GM19099 (cell line): Measurements from ENCODE around the gene OSTF1.

Source experiments
- POLR2A ChIP-seq: IDR thresholded peaks from 3 replicates; pipeline ENCODE4 v1.6.1; 2011; ENCODE audit warnings: low read depth; ENCODE audit not compliant: insufficient read length; ENCODE audit errors: extremely low read depth

The OSTF1 gene

GRCh38 chr9:75087824-75088645 is at the start of gene OSTF1, which contains the start of gene NMRK1:
Gene OSTF1, plus strand, starts transcription at chr9:75088514. Its CDS starts 179 bp downstream, at chr9:75088693.
Gene NMRK1, minus strand, starts transcription at chr9:75088155. Its CDS starts 5,040 bp downstream, at chr9:75083115.
- TF ChIP-seq POLR2A = peak; percentile 90

DNA sequence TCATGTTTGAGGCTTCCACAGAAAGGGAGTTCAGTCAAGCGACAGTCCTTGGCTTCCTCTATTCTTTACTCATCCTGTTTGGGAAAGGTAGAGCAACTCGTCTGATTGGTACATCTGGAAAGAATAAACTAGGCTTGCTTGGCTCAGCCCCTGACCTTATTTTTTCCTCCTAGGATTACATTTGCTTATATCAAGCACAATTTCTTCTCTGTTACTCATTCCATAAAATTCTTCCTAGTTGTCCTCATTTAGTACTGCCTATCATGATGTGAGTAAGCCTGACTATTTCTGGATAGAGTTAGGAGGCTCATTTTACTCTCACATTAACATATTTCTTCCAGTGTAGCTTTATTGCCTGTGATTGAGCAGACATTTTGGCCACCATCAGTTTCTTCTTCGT is 49.3 kb upstream of the OSTF1 start:
- no peak for TF ChIP-seq POLR2A

- no peak for TF ChIP-seq POLR2A
Observed at GRCh38 chr9:75039801-75040200, 48.5 kb upstream of the OSTF1 start.

- no peak for TF ChIP-seq POLR2A
Observed at GRCh38 chr9:75041041-75041440, 47.3 kb upstream of the OSTF1 start.

GRCh38 chr9:75046725-75047345 is 41.5 kb upstream of the OSTF1 start:
- TF ChIP-seq POLR2A = no peak

GRCh38 chr9:75047506-75047905 is 40.8 kb upstream of the OSTF1 start:
- TF ChIP-seq POLR2A = no peak

DNA sequence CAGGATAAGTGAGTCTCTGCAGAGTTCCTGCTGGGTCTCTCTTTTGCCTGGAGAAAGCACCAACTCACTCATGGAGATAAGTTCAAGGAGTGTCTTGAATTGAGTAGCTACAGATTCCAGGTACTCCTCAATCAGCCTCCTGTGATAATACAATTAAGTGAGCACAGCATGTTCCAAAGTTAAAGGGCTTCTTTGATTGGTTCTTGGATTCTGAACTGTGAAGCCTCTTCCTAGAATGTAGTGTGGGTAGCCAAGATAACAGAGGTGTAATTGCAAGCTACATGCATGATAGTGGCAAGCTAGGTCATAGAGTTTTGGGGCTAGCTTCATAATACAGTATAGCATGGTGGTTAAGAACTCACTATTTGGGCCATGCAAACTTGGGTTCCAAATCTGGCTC is 37.0 kb upstream of the OSTF1 start:
- no peak for TF ChIP-seq POLR2A

GRCh38 chr9:75053869-75054268 is 34.4 kb upstream of the OSTF1 start:
- no peak for TF ChIP-seq POLR2A

- no peak for TF ChIP-seq POLR2A
Observed at GRCh38 chr9:75054368-75055001, 33.8 kb upstream of the OSTF1 start.

DNA sequence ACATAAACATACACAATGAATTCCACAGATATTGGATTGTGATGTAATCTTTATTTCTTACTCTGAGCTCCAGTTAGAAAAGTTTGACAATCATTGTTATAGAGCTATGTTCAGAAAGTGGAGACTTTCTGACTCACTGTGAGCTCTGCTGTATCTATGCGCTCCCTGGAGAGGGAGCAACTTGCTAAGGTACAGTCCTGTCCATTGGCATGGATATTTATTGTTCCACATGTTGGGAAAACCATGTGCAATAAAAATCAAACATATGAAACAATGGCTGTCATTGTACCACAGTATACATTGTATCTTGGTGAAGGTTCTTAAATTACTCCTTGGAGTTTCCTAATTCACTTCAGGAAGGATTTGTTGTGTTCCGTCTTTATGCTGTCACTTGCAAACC is 27.1 kb upstream of the OSTF1 start:
- no peak for TF ChIP-seq POLR2A

- TF ChIP-seq POLR2A = no peak
Observed at GRCh38 chr9:75063556-75064305, 24.6 kb upstream of the OSTF1 start.

DNA sequence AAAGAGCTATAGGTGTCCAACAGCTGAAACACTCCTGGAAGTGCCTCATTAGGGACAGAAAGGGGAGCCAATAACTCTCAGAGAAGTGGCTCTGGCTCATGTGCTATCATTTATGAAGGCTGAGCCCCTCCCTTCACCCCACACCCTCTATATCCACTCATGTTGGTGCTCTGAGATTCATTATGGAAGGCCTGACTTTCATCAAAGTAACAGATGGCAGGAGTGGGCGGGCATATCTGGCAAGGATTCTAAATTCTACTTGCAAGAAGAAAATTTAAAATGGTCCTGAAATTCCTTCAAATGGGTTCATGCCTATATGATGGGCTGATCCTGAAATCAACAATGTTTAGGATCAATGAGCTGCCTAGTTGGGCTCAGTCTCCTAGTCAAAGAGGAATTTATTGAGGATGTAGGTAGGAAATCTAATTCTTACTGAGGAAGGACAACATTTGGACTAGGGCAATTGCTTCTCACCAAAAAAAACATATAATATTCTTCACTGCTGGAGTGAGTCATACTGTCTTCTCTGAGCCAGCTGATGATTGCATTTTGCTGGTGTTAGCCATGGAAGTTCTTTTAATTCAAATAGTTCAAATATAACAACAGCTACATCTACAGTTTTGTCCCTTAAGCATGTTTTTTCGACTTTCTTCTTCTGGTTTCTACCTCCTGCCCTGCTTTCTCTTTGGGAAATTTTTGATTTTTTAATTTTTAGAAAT is 23.8 kb upstream of the OSTF1 start:
- TF ChIP-seq POLR2A = no peak

- TF ChIP-seq POLR2A = no peak
Observed at GRCh38 chr9:75065510-75065909, 22.8 kb upstream of the OSTF1 start.

DNA sequence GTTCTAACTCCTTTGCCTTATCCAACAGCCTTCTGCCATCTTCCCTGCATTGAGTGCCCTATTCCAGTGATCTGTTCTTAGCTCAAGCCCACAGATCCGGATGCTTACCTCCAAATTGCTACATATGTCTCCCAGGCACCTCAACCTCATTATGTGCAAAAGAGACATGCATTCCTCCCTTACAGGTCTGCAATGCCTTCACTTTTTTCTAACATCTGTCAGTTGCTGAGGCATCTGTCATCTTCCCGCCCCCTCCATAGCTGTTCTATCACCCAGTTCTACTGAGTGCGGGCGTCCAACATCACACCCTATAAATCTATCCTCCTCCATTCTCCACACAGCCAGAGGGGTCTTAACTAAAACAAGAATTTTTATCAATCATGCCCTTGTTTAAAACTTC is 20.4 kb upstream of the OSTF1 start:
- no peak for TF ChIP-seq POLR2A
